ENCODE results near the gene SASH1. TPM values are rescaled to one million over a fixed set of nuclear protein-coding genes. Genes with fewer than 3 reads are reported as not detected.

Gene SASH1
- polyA plus RNA-seq, 1 donor from 2014 or later = 7.0 TPM

DNA sequence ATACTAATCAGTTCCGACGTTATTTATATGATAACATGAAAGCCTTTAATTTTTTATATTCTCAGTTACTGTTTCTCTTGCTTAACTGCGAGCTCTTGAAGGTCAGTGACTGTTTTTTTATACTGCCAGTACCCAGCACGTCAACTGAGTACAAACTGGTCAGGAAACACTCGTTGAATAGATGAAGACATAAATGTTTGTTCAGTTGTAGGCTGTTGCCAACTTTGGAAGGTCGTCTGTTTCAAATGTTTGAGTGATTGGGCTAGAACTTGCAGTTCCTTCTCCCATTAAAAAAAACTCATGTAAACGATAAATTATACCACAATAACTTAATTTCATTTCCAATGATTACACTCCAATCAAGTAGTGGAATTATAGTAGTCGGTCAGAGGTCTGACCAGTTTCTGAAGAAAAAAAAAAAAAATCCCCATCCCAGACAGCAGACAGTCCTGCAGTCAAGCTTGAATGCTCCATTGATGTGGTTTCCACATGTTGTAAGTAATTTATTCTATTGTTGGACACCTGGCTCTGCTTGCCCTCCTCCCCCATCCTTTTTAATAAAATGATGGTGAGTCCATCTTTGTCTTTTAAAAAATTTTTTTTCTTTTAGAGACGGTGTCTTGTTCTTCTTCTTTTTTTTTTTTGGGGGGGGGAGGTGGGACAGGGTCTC is 81.1 kb downstream of the SASH1 start:
- H3K27ac ChIP-seq (ENCODE audit: low read length) = no peak overlapping the region
- H3K27me3 ChIP-seq (ENCODE audit: insufficient read depth, low read depth, low read length) = no peaks in the 10 kb centered on the region
- TF ChIP-seq MXI1 (conservative IDR thresholded peaks at IDR 0.05; ENCODE audit: poor library complexity, severe bottlenecking) (no peak), EZH2 (IDR thresholded peaks at IDR 0.05; ENCODE audit: borderline replicate concordance, insufficient read depth, low read length, poor library complexity, severe bottlenecking) (no peak), TAF1 (IDR thresholded peaks at IDR 0.05; ENCODE audit: low read depth) (no peak), REST (IDR thresholded peaks at IDR 0.05; ENCODE audit: borderline replicate concordance) (no peak), SMC3 (conservative IDR thresholded peaks at IDR 0.05; ENCODE audit: poor library complexity) (no peak), RAD21 (conservative IDR thresholded peaks at IDR 0.05) (no peak), EP300 (conservative IDR thresholded peaks at IDR 0.05; ENCODE audit: poor library complexity, severe bottlenecking) (no peak), CTCF (IDR thresholded peaks at IDR 0.05; ENCODE audit: poor library complexity, severe bottlenecking) (no peak), POLR2AphosphoS5 (IDR thresholded peaks at IDR 0.05) (no peak)
- no peaks in the 10 kb centered on the region for H3K9me3 ChIP-seq (ENCODE audit: low read length)
- no peak overlapping the region for H3K4me3 ChIP-seq (ENCODE audit: low read length)
- H3K36me3 ChIP-seq (ENCODE audit: insufficient read depth, low read length) = no peaks in the 10 kb centered on the region
- H3K79me2 ChIP-seq (replicated peaks; ENCODE audit: insufficient read depth, low read length) = no peaks in the 10 kb centered on the region
- no peaks in the 10 kb centered on the region for H4K20me1 ChIP-seq (ENCODE audit: insufficient read depth)
- no peak overlapping the region for H3K4me2 ChIP-seq (ENCODE audit: low read length)
- H3K9ac ChIP-seq (ENCODE audit: low read length) = no peak overlapping the region
- no peaks in the 10 kb centered on the region for H3F3A ChIP-seq (ENCODE audit: insufficient read depth, low read length, poor library complexity, severe bottlenecking)
- H3K9me2 ChIP-seq (ENCODE audit: insufficient read depth, low read length) = no peaks in the 10 kb centered on the region
- H2AFZ ChIP-seq (ENCODE audit: low read depth, low read length) = no peak overlapping the region

DNA sequence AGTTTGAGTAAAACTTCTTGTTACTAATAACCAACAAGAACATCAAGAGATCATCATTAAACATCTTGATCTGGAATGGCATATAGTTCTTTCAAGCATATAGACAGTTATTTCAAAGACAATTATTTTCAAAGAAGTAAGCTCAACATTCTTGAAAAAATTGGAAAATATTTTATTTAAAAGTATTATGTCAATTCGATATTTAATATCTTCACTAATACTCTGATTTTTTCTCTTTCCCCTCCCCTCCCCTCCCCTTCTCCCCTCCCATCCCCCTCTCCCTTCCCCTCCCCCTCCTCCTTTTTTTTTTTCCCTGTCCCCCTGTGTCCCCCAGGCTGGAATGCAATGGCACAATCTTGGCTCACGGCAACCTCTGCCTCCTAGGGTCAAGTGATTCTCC is 82.8 kb downstream of the SASH1 start:
- no peaks in the 10 kb centered on the region for H3K9me3 ChIP-seq (ENCODE audit: low read length)
- no peaks in the 10 kb centered on the region for H3K79me2 ChIP-seq (replicated peaks; ENCODE audit: insufficient read depth, low read length)
- H3F3A ChIP-seq (ENCODE audit: insufficient read depth, low read length, poor library complexity, severe bottlenecking) = no peaks in the 10 kb centered on the region

More for the DNA sequence above, 82.8 kb downstream of the SASH1 start:
- Histone ChIP-seq H3K9ac (ENCODE audit: low read length) (no peak overlapping the region), H3K4me2 (ENCODE audit: low read length) (no peak overlapping the region), H4K20me1 (ENCODE audit: insufficient read depth) (no peaks in the 10 kb centered on the region), H3K9me2 (ENCODE audit: insufficient read depth, low read length) (no peaks in the 10 kb centered on the region), H3K36me3 (ENCODE audit: insufficient read depth, low read length) (no peaks in the 10 kb centered on the region), H3K4me3 (ENCODE audit: low read length) (no peak overlapping the region), H2AFZ (ENCODE audit: low read depth, low read length) (no peak overlapping the region), H3K27me3 (ENCODE audit: insufficient read depth, low read depth, low read length) (no peaks in the 10 kb centered on the region), H3K27ac (ENCODE audit: low read length) (no peak overlapping the region)
- TF ChIP-seq SMC3 (conservative IDR thresholded peaks at IDR 0.05; ENCODE audit: poor library complexity) (no peak), REST (IDR thresholded peaks at IDR 0.05; ENCODE audit: borderline replicate concordance) (no peak), MXI1 (conservative IDR thresholded peaks at IDR 0.05; ENCODE audit: poor library complexity, severe bottlenecking) (no peak), EP300 (conservative IDR thresholded peaks at IDR 0.05; ENCODE audit: poor library complexity, severe bottlenecking) (no peak), EZH2 (IDR thresholded peaks at IDR 0.05; ENCODE audit: borderline replicate concordance, insufficient read depth, low read length, poor library complexity, severe bottlenecking) (no peak), POLR2AphosphoS5 (IDR thresholded peaks at IDR 0.05) (no peak), RAD21 (conservative IDR thresholded peaks at IDR 0.05) (no peak), TAF1 (IDR thresholded peaks at IDR 0.05; ENCODE audit: low read depth) (no peak), CTCF (IDR thresholded peaks at IDR 0.05; ENCODE audit: poor library complexity, severe bottlenecking) (no peak)

Data from neural cell (in vitro differentiated cells).